ENCODE data around the gene STARD7. TPM values are rescaled to one million over a fixed set of nuclear protein-coding genes. Genes with fewer than 3 reads are reported as not detected.

Gene STARD7
- total RNA-seq, 4 donors from 2014 or later, result 93.4 to 122 (median 107) TPM

- ATAC-seq, result no peak
- Histone ChIP-seq H3K4me3 (no peak overlapping the region), H3K27me3 (no peaks in the 10 kb centered on the region), H3K27ac (peak overlapping the region in 1 of 4 donors; percentile 44), H3K36me3 (peaks cover 0 to 58% of the 10 kb centered on the region in 2 donors), H3K4me1 (peaks cover 0 to 72% (median 0%) of the 10 kb centered on the region in 3 donors), H3K9me3 (no peaks in the 10 kb centered on the region)
- no peak for TF ChIP-seq CTCF (IDR thresholded peaks at IDR 0.05)
- WGBS, 2 donors (ENCODE audit: low coverage in 1 of 2), result 80 to 84% methylated on average over 2 to 6 of the region's 8 CpGs
Measured at GRCh38 chr2:96252526-96252925, 43.9 kb upstream of the STARD7 start.

DNA sequence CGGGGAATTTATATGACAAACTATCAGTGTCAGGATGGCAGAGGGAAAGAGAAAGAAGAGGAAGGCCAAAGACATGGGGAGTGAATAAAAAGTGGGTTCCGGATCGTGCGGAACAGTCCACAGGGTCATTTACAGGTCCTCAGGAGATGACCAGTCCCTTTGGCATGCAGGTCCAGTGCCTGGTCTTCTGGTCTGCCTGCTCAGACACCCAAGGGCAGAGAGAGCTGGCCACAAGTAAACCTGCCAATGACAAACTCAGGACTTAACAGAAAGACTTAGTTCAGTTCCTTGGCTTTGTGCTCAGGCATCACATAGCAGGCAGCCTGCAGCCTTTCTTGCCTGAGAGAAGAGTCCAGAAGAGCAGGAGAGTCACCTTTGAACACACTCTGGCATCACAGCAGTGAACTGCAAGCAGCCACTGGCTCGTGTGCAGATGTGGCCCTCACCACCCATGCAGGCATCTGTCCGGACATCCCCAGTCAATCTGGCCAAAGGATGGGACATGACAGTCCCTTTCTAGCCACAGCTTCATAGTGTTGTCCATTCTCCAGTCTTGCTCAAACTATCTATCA lies 43.2 kb upstream of the STARD7 start:
- WGBS, 2 donors (ENCODE audit: low coverage in 1 of 2), result 29 to 43% methylated on average over 4 to 6 of the region's 6 CpGs
- Histone ChIP-seq H3K27ac (peak overlapping the region in 3 of 4 donors; percentile 35 to 49 (median 44)), H3K9me3 (no peaks in the 10 kb centered on the region), H3K36me3 (peaks cover 0 to 55% of the 10 kb centered on the region in 2 donors), H3K27me3 (no peaks in the 10 kb centered on the region), H3K4me3 (no peak overlapping the region), H3K4me1 (peaks cover 0 to 65% (median 0%) of the 10 kb centered on the region in 3 donors)
- TF ChIP-seq POLR2AphosphoS5 (IDR thresholded peaks at IDR 0.05) (peak; percentile 11), EP300 (IDR thresholded peaks at IDR 0.05) (no peak), CTCF (IDR thresholded peaks at IDR 0.05) (no peak), POLR2A (IDR thresholded peaks at IDR 0.05) (no peak)
- peak; percentile 54 for ATAC-seq

GRCh38 chr2:96250188-96250587 lies 41.6 kb upstream of the STARD7 start:
- ATAC-seq, result no peak
- 60 to 100% methylated on average over 1 of the region's 6 CpGs for WGBS, 2 donors (ENCODE audit: low coverage in 1 of 2)
- Histone ChIP-seq H3K4me3 (no peak overlapping the region), H3K27me3 (no peaks in the 10 kb centered on the region), H3K36me3 (peaks cover 0 to 41% of the 10 kb centered on the region in 2 donors), H3K4me1 (peaks cover 0 to 58% (median 3%) of the 10 kb centered on the region in 3 donors), H3K9me3 (no peaks in the 10 kb centered on the region), H3K27ac (peak overlapping the region in 3 of 4 donors; percentile 30 to 42 (median 35))
- TF ChIP-seq EP300 (IDR thresholded peaks at IDR 0.05), result no peak
- TF ChIP-seq POLR2A (IDR thresholded peaks at IDR 0.05), result no peak
- TF ChIP-seq CTCF (IDR thresholded peaks at IDR 0.05), result no peak
- no peak for TF ChIP-seq POLR2AphosphoS5 (IDR thresholded peaks at IDR 0.05)

- peak; percentile 32 for ATAC-seq
- Histone ChIP-seq H3K4me1 (peaks cover 0 to 52% (median 3%) of the 10 kb centered on the region in 3 donors), H3K27ac (peak overlapping the region in 3 of 4 donors; percentile 16 to 35 (median 30)), H3K4me3 (no peak overlapping the region), H3K36me3 (peaks cover 0 to 36% of the 10 kb centered on the region in 2 donors), H3K9me3 (no peaks in the 10 kb centered on the region), H3K27me3 (no peaks in the 10 kb centered on the region)
- TF ChIP-seq EP300 (IDR thresholded peaks at IDR 0.05) (no peak), POLR2AphosphoS5 (IDR thresholded peaks at IDR 0.05) (no peak), CTCF (IDR thresholded peaks at IDR 0.05) (no peak), POLR2A (IDR thresholded peaks at IDR 0.05) (no peak)
- 72 to 86% methylated on average over 1 to 4 of the region's 9 CpGs for WGBS, 2 donors (ENCODE audit: low coverage in 1 of 2)
Measured at GRCh38 chr2:96249654-96250053, 41.0 kb upstream of the STARD7 start.

DNA sequence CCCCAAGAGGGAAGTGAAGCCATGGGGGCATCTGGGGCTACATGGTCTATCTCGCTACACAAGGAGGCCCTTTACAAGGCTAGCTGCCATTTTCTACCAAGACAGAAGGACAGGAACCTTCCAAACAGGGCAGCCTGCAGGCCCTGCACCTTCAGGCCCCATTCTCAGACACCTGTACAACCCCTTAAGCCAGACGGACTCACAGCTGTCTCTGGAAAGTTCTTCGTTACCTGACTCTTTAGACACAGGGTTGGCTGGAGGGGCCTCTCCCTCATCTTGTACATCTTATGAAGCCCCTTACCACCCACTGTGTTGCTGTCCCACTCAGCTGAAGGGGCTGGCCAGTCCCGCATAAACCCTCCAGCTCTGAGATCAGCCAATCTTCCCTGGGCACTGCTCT lies 40.0 kb upstream of the STARD7 start:
- Histone ChIP-seq H3K36me3 (peaks cover 0 to 25% of the 10 kb centered on the region in 2 donors), H3K9me3 (no peaks in the 10 kb centered on the region), H3K4me3 (no peak overlapping the region), H3K27ac (no peak overlapping the region), H3K27me3 (no peaks in the 10 kb centered on the region), H3K4me1 (peaks cover 0 to 42% (median 3%) of the 10 kb centered on the region in 3 donors)
- ATAC-seq, result no peak
- 80 to 86% methylated on average over 2 to 3 of the region's 4 CpGs for WGBS, 2 donors (ENCODE audit: low coverage in 1 of 2)
- no peak for TF ChIP-seq EP300 (IDR thresholded peaks at IDR 0.05)
- no peak for TF ChIP-seq CTCF (IDR thresholded peaks at IDR 0.05)
- TF ChIP-seq POLR2AphosphoS5 (IDR thresholded peaks at IDR 0.05), result no peak
- no peak for TF ChIP-seq POLR2A (IDR thresholded peaks at IDR 0.05)

Measured in gastroesophageal sphincter (tissue), 4 donors.